ENCODE measurements around the gene PIP4K2B. TPM values are rescaled to one million over a fixed set of nuclear protein-coding genes. Genes with fewer than 3 reads are reported as not detected.

Gene PIP4K2B
- total RNA-seq, 1 donor from 2014 or later: 68.5 TPM

GRCh38 chr17:38724337-38724988 is 74.9 kb downstream of the PIP4K2B start:
- H3K27ac ChIP-seq: no peak overlapping the region
- H3K9me3 ChIP-seq: no peaks in the 10 kb centered on the region
- DNase-seq (ENCODE audit: extremely low spot score in 2 of 2): no peak
- peaks cover 16% of the 10 kb centered on the region for H3K4me1 ChIP-seq
- no peaks in the 10 kb centered on the region for H3K27me3 ChIP-seq
- intact Hi-C loops (cut with DNase I): no loop called here
- H3K4me3 ChIP-seq: no peak overlapping the region
- peaks cover 0 to 39% of the 10 kb centered on the region in 2 donors for H3K36me3 ChIP-seq
- TF ChIP-seq, protein P1, sequence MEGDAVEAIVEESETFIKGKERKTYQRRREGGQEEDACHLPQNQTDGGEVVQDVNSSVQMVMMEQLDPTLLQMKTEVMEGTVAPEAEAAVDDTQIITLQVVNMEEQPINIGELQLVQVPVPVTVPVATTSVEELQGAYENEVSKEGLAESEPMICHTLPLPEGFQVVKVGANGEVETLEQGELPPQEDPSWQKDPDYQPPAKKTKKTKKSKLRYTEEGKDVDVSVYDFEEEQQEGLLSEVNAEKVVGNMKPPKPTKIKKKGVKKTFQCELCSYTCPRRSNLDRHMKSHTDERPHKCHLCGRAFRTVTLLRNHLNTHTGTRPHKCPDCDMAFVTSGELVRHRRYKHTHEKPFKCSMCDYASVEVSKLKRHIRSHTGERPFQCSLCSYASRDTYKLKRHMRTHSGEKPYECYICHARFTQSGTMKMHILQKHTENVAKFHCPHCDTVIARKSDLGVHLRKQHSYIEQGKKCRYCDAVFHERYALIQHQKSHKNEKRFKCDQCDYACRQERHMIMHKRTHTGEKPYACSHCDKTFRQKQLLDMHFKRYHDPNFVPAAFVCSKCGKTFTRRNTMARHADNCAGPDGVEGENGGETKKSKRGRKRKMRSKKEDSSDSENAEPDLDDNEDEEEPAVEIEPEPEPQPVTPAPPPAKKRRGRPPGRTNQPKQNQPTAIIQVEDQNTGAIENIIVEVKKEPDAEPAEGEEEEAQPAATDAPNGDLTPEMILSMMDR (IDR thresholded peaks at IDR 0.05): no peak
- TF ChIP-seq POLR2A (IDR thresholded peaks at IDR 0.05) (no peak), POLR2AphosphoS5 (IDR thresholded peaks at IDR 0.05; ENCODE audit: insufficient read depth in 1 of 2, low read depth in 1 of 2) (no peak)

DNA sequence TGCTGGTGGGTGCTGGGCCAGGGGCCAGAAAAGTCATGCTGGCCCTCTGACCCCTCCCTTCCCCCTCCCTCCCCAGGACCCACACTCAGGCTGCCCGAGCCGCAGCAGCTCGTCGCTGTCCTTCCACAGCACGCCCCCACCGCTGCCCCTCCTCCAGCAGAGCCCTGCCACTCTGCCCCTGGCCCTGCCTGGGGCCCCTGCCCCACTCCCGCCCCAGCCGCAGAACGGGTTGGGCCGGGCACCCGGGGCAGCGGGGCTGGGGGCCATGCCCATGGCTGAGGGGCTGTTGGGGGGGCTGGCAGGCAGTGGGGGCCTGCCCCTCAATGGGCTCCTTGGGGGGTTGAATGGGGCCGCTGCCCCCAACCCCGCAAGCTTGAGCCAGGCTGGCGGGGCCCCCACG is 77.6 kb downstream of the PIP4K2B start:
- H3K4me1 ChIP-seq: peaks cover 11% of the 10 kb centered on the region
- TF ChIP-seq, protein P1 (IDR thresholded peaks at IDR 0.05): no peak
- TF ChIP-seq POLR2A (IDR thresholded peaks at IDR 0.05): no peak
- TF ChIP-seq POLR2AphosphoS5 (IDR thresholded peaks at IDR 0.05; ENCODE audit: insufficient read depth in 1 of 2, low read depth in 1 of 2): no peak
- DNase-seq (ENCODE audit: extremely low spot score in 2 of 2): no peak
- H3K27me3 ChIP-seq: no peaks in the 10 kb centered on the region
- no peak overlapping the region for H3K27ac ChIP-seq
- peaks cover 0 to 50% of the 10 kb centered on the region in 2 donors for H3K36me3 ChIP-seq
- H3K4me3 ChIP-seq: no peak overlapping the region
- intact Hi-C loops (cut with DNase I): no loop called here
- no peaks in the 10 kb centered on the region for H3K9me3 ChIP-seq

DNA sequence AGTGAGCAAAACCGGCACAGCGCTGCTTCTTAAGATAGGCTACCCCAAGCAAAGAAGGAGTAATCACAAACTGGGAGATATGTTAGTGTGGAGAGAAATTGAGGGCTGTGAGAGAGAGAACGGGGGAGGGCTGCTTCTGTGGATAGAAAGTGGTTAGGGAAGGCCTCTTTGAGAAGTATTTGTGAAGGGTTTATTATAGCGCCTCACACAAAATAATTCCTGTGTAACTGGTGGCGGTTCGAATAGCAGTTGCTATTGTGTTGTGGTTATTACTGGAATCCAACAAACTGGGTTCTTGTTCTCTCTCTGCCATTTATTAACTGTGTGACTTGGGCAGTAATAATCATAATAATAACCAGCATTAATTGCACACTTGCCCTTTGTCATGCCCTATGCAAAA is 78.4 kb downstream of the PIP4K2B start:
- intact Hi-C loops (cut with DNase I): no loop called here

DNA sequence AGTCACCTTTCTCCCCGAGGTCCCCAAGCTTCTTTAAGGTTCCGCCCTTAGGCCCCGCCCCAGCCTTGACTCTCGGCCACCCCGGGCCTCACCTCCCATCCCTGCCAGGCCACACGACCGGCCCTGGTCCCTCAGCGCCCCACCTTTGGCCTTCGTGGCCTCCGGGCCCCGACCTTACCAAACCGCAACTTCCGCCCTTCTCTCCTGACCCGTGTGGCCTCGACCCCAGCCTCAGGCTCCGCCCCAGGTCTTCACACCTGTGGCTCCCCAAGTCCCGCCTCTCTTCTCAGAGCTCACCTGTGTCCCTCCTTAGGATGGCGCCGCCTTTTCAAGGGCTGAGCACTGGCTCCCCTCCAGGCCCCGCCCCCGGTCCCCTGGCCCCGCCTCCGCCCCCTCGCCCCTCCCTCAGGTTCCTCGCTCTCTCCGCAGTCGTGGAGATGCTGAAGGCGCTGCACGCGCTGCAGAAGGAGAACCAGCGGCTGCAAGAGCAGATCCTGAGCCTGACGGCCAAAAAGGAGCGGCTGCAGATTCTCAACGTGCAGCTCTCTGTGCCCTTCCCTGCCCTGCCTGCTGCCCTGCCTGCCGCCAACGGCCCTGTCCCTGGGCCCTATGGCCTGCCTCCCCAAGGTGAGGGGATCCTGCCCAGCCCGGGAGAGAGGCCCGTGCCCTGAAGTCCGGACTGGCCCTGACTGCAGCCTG is 79.3 kb downstream of the PIP4K2B start:
- Histone ChIP-seq H3K9me3 (no peaks in the 10 kb centered on the region), H3K27ac (no peak overlapping the region), H3K4me1 (peaks cover 9% of the 10 kb centered on the region), H3K4me3 (no peak overlapping the region), H3K36me3 (peaks cover 0 to 59% of the 10 kb centered on the region in 2 donors), H3K27me3 (no peaks in the 10 kb centered on the region)
- DNase-seq (ENCODE audit: extremely low spot score in 2 of 2): no peak
- intact Hi-C loops (cut with DNase I): no loop called here
- no peak for TF ChIP-seq POLR2A (IDR thresholded peaks at IDR 0.05)
- TF ChIP-seq, protein P1 (IDR thresholded peaks at IDR 0.05): no peak
- no peak for TF ChIP-seq POLR2AphosphoS5 (IDR thresholded peaks at IDR 0.05; ENCODE audit: insufficient read depth in 1 of 2, low read depth in 1 of 2)

More for the DNA sequence above, 78.4 kb downstream of the PIP4K2B start:
- Histone ChIP-seq H3K36me3 (peaks cover 0 to 56% of the 10 kb centered on the region in 2 donors), H3K27me3 (no peaks in the 10 kb centered on the region), H3K27ac (no peak overlapping the region), H3K4me1 (peaks cover 11% of the 10 kb centered on the region), H3K4me3 (no peak overlapping the region), H3K9me3 (no peaks in the 10 kb centered on the region)
- no peak for TF ChIP-seq POLR2AphosphoS5 (IDR thresholded peaks at IDR 0.05; ENCODE audit: insufficient read depth in 1 of 2, low read depth in 1 of 2)
- TF ChIP-seq POLR2A (IDR thresholded peaks at IDR 0.05): no peak
- TF ChIP-seq, protein P1 (IDR thresholded peaks at IDR 0.05): no peak
- DNase-seq (ENCODE audit: extremely low spot score in 2 of 2): no peak

All from vagina (tissue), 2 donors.